NK-92 (cell line): ENCODE data around the gene C3orf85.

Experiments used
- DNase-seq: peaks from one replicate; lab custom pipeline; 2025; ENCODE audit not compliant: unreplicated experiment; lab: John Stamatoyannopoulos, UW

The C3orf85 gene

GRCh38 chr3:109149078-109149477, 12.6 kb downstream of the C3orf85 start:
- no peak for DNase-seq

GRCh38 chr3:109152320-109152719, 15.8 kb downstream of the C3orf85 start:
- DNase-seq = no peak

GRCh38 chr3:109154979-109155378, 18.5 kb downstream of the C3orf85 start:
- no peak for DNase-seq

GRCh38 chr3:109155828-109156227, 19.3 kb downstream of the C3orf85 start:
- no peak for DNase-seq

GRCh38 chr3:109161487-109162123, 25.1 kb downstream of the C3orf85 start:
- DNase-seq = no peak

- DNase-seq = no peak
Observed at GRCh38 chr3:109165905-109166304, 29.4 kb downstream of the C3orf85 start.

GRCh38 chr3:109171479-109171878, 35.0 kb downstream of the C3orf85 start:
- DNase-seq = no peak

- DNase-seq = no peak
Observed at GRCh38 chr3:109175411-109175810, 38.9 kb downstream of the C3orf85 start.

- no peak for DNase-seq
Observed at GRCh38 chr3:109176726-109177125, 40.2 kb downstream of the C3orf85 start.

GRCh38 chr3:109177908-109178307, 41.4 kb downstream of the C3orf85 start:
- no peak for DNase-seq

- no peak for DNase-seq
Observed at GRCh38 chr3:109178708-109179107, 42.2 kb downstream of the C3orf85 start.

GRCh38 chr3:109184726-109185125, 48.2 kb downstream of the C3orf85 start:
- no peak for DNase-seq

- no peak for DNase-seq
Observed at GRCh38 chr3:109187390-109187789, 50.9 kb downstream of the C3orf85 start.

GRCh38 chr3:109188741-109189140, 52.2 kb downstream of the C3orf85 start:
- no peak for DNase-seq

GRCh38 chr3:109191421-109191820, 54.9 kb downstream of the C3orf85 start:
- no peak for DNase-seq

- no peak for DNase-seq
Observed at GRCh38 chr3:109195815-109196214, 59.3 kb downstream of the C3orf85 start.
